ENCODE results near the gene LNX2.

GRCh38 chr13:27667946-27668345, 47.6 kb upstream of the LNX2 start:
- TF ChIP-seq SIN3A (IDR thresholded peaks at IDR 0.05; ENCODE audit: borderline replicate concordance, insufficient read depth, low read length) (no peak), POLR2AphosphoS5 (IDR thresholded peaks at IDR 0.05; ENCODE audit: low read depth, low read length) (no peak), FOXP2 (optimal IDR thresholded peaks at IDR 0.05; ENCODE audit: borderline replicate concordance, extremely low read depth, extremely low read length, insufficient read depth) (no peak)
